HCT116 (cell line): ENCODE data around the gene UBE2O. TPM values are rescaled to one million over a fixed set of nuclear protein-coding genes. Genes with fewer than 3 reads are reported as not detected.

ENCODE experiments used
- ATAC-seq: fragments of 200-7000 bp; cut with Tn5 transposase; 2 replicates; pipeline ENCODE4 v1.9.1; 2020; ENCODE audit warnings: mild to moderate bottlenecking, moderate library complexity
- BruUV-seq: library from RNA; stranded (reverse); fragments of 400-500 nt; replicated peaks from 2 replicates; lab custom pipeline; 2021; lab: Mats Ljungman, UMichigan
- CTCF ChIA-PET: fragments of 300-600 bp; sonication (Branson Sonifier 250); formaldehyde crosslinking; loops from one replicate; lab custom pipeline; 2021; ENCODE audit warnings: antibody characterized with exemption; lab: Charles Lee
- POLR2A ChIA-PET: fragments of 300-600, 350-600 bp; sonication (Branson Sonifier 250); formaldehyde crosslinking; loops from one replicate; lab custom pipeline; 2021; ENCODE audit warnings: antibody characterized with exemption; lab: Charles Lee
- RAD21 ChIA-PET, 2 experiments: fragments of 300-600 bp; sonication (Branson Sonifier 250); formaldehyde crosslinking; loops; one replicate each; lab custom pipeline; 2023; ENCODE audit warnings: low total read pairs in 2 of 2; ENCODE audit not compliant: uncharacterized antibody in 2 of 2, unreplicated experiment in 2 of 2, low non-redundant PET in 1 of 2; lab: Charles Lee
- DNase-seq: peaks from one replicate; pipeline ENCODE4 v3.0.0-alpha.2; 2010; ENCODE audit warnings: low read depth, low spot score
- H2AFZ ChIP-seq: fragments of 200-600 bp; shearing (Covaris generic), sonication (generic); 2 replicates; pipeline ENCODE4 v1.6.1; 2017; ENCODE audit warnings: low read depth, mixed run types, mixed read lengths, antibody characterized with exemption, low read length; ENCODE audit not compliant: poor library complexity, severe bottlenecking
- H3K27ac ChIP-seq: 2 replicates; pipeline ENCODE4 v1.5.1; 2012; ENCODE audit warnings: low read depth, low read length
- H3K27me3 ChIP-seq: fragments of 200-600 bp; sonication (generic); 2 replicates; pipeline ENCODE4 v1.6.1; 2016; ENCODE audit warnings: mixed run types, low read length, mixed read lengths; ENCODE audit not compliant: insufficient read depth
- H3K36me3 ChIP-seq, 2 experiments: fragments of 200-500 bp in 1 of 2; fragments of 200-600 bp in 1 of 2; sonication (Bioruptor generic) in 1 of 2; sonication (generic) in 1 of 2; 2 replicates each; pipeline versions ENCODE4 v1.5.1 to v1.6.1; 2014 to 2016; ENCODE audit warnings: low read length in 2 of 2, inconsistent platforms in 1 of 2, mixed read lengths in 1 of 2, mixed run types in 1 of 2; ENCODE audit not compliant: insufficient read depth in 2 of 2, control insufficient read depth in 1 of 2
- H3K4me1 ChIP-seq, 2 experiments: fragments of 200-600 bp in 1 of 2; sonication (generic) in 1 of 2; 2 replicates each; pipeline versions ENCODE4 v1.5.1 to v1.6.1; 2012 to 2017; ENCODE audit warnings: low read length in 2 of 2, inconsistent platforms in 1 of 2, mild to moderate bottlenecking in 1 of 2, mixed read lengths in 1 of 2, mixed run types in 1 of 2, moderate library complexity in 1 of 2; ENCODE audit not compliant: insufficient read depth in 2 of 2, control insufficient read depth in 1 of 2
- H3K4me2 ChIP-seq: fragments of 200-600 bp; sonication (generic); 2 replicates; pipeline ENCODE4 v1.6.1; 2017; ENCODE audit warnings: mixed run types, low read length, mixed read lengths
- H3K4me3 ChIP-seq, 2 experiments: fragments of 200-600 bp in 1 of 2; sonication (generic) in 1 of 2; replicated peaks in 1 of 2; 2 replicates each; pipeline ENCODE4 v1.5.1; 2011 to 2016; ENCODE audit warnings: low read length in 2 of 2, control low read depth in 1 of 2, low read depth in 1 of 2, mild to moderate bottlenecking in 1 of 2, mixed read lengths in 1 of 2, mixed run types in 1 of 2
- H3K79me2 ChIP-seq: fragments of 200-600 bp; sonication (generic); 2 replicates; pipeline ENCODE4 v1.6.1; 2017; ENCODE audit warnings: mild to moderate bottlenecking, mixed run types, low read length, moderate library complexity, mixed read lengths; ENCODE audit not compliant: insufficient read depth
- H3K9ac ChIP-seq: fragments of 200-600 bp; sonication (generic); 2 replicates; pipeline ENCODE4 v1.6.1; 2016; ENCODE audit warnings: low read length, mixed read lengths
- H3K9me2 ChIP-seq: fragments of 200-600 bp; sonication (generic), shearing (Covaris generic); 2 replicates; pipeline ENCODE4 v1.6.1; 2017; ENCODE audit warnings: mixed run types, mild to moderate bottlenecking, moderate library complexity; ENCODE audit not compliant: insufficient read depth
- H3K9me3 ChIP-seq, 2 experiments: fragments of 200-500 bp in 1 of 2; fragments of 200-600 bp in 1 of 2; sonication (Bioruptor generic) in 1 of 2; sonication (generic) in 1 of 2; 2 replicates each; pipeline ENCODE4 v1.6.1; 2014 to 2017; ENCODE audit warnings: low read length in 2 of 2, mixed read lengths in 2 of 2, inconsistent platforms in 1 of 2, low read depth in 1 of 2, mild to moderate bottlenecking in 1 of 2, mixed run types in 1 of 2, moderate library complexity in 1 of 2; ENCODE audit not compliant: control insufficient read depth in 1 of 2, insufficient read depth in 1 of 2
- H4K20me1 ChIP-seq: fragments of 200-600 bp; sonication (generic), shearing (Covaris generic); 2 replicates; pipeline ENCODE4 v1.6.1; 2017; ENCODE audit warnings: mixed run types, mild to moderate bottlenecking, moderate library complexity; ENCODE audit not compliant: insufficient read depth
- ATF3 ChIP-seq: IDR thresholded peaks from 2 replicates; pipeline ENCODE4 v1.6.1; 2012
- CBX3 ChIP-seq: IDR thresholded peaks from 2 replicates; pipeline ENCODE4 v1.6.1; 2012; ENCODE audit warnings: low read depth
- CEBPB ChIP-seq: IDR thresholded peaks from 2 replicates; pipeline ENCODE4 v1.6.1; 2012; ENCODE audit warnings: low read depth
- EGR1 ChIP-seq: IDR thresholded peaks from 2 replicates; pipeline ENCODE4 v1.6.1; 2012; ENCODE audit warnings: low read depth
- ELF1 ChIP-seq: IDR thresholded peaks from 2 replicates; pipeline ENCODE4 v1.6.1; 2012; ENCODE audit warnings: low read depth, borderline replicate concordance
- EZH2 ChIP-seq: fragments of 200-600 bp; sonication (generic); IDR thresholded peaks from 2 replicates; pipeline ENCODE4 v1.6.1; 2017; ENCODE audit warnings: antibody characterized with exemption, mixed run types
- EZH2phosphoT487 ChIP-seq: fragments of 200-600 bp; IDR thresholded peaks from 2 replicates; pipeline ENCODE4 v1.6.1; 2018; ENCODE audit warnings: antibody characterized with exemption, borderline replicate concordance
- FOSL1 ChIP-seq: IDR thresholded peaks from 2 replicates; pipeline ENCODE4 v1.6.1; 2012; ENCODE audit warnings: low read depth
- JUND ChIP-seq: IDR thresholded peaks from 2 replicates; pipeline ENCODE4 v1.6.1; 2012
- MAX ChIP-seq: IDR thresholded peaks from 2 replicates; pipeline ENCODE4 v1.6.1; 2012
- POLR2A ChIP-seq: IDR thresholded peaks from 2 replicates; pipeline ENCODE4 v1.7.0; 2011; ENCODE audit warnings: borderline replicate concordance; ENCODE audit not compliant: insufficient read depth, insufficient read length; ENCODE audit errors: extremely low read depth
- POLR2AphosphoS5 ChIP-seq: IDR thresholded peaks from 2 replicates; pipeline ENCODE4 v1.6.1; 2011; ENCODE audit warnings: mild to moderate bottlenecking, low read depth, low read length, moderate library complexity
- RAD21 ChIP-seq: IDR thresholded peaks from 2 replicates; pipeline ENCODE4 v1.6.1; 2012; ENCODE audit warnings: low read depth, mild to moderate bottlenecking
- SIN3A ChIP-seq: IDR thresholded peaks from 2 replicates; pipeline ENCODE4 v1.6.1; 2012; ENCODE audit warnings: low read depth
- SP1 ChIP-seq: IDR thresholded peaks from 2 replicates; pipeline ENCODE4 v1.6.1; 2012; ENCODE audit warnings: low read depth
- TCF7L2 ChIP-seq: IDR thresholded peaks from 2 replicates; pipeline ENCODE4 v1.7.0; 2011; ENCODE audit warnings: borderline replicate concordance, inconsistent platforms; ENCODE audit not compliant: insufficient read depth, insufficient read length; ENCODE audit errors: extremely low read depth
- YY1 ChIP-seq: IDR thresholded peaks from 2 replicates; pipeline ENCODE4 v1.6.1; 2011; ENCODE audit warnings: low read length, low read depth, moderate library complexity, mild to moderate bottlenecking; ENCODE audit not compliant: insufficient replicate concordance; ENCODE audit errors: extremely low read depth
- ZFX ChIP-seq: fragments of 450-650 bp; IDR thresholded peaks from 2 replicates; pipeline ENCODE4 v1.6.1; 2017
- intact Hi-C: fragments of 100-400 bp; cut with micrococcal nuclease; formaldehyde crosslinking; loops from 2 replicates; pipeline ENCODE4 v1.10.0; 2022
- total RNA-seq: library from RNA; stranded (reverse); gene quantifications from one replicate; pipeline ENCODE4 v1.2.1, GENCODE V29; 2021; ENCODE audit not compliant: unreplicated experiment

UBE2O gene
- total RNA-seq, 1 experiment from 2014 or later, result 59.1 TPM

- ChIA-PET POLR2A (no interaction called here), RAD21 (interaction anchor here in 1 of 2 experiments (1.2 kb wide), 1 partner anchor 35 kb away, joined by 3 read pairs; no protein-coding TSS in a partner anchor), CTCF (no interaction called here)
- no peak for TF ChIP-seq ELF1
- intact Hi-C loops, result no loop called here
- DNase-seq (no peak), ATAC-seq (no peak)
- Histone ChIP-seq H3K4me3 (no peak overlapping the region), H3K9me3 (no peaks in the 10 kb centered on the region), H2AFZ (no peak overlapping the region), H3K36me3 (peaks cover 12 to 25% of the 10 kb centered on the region in 2 experiments; a peak in 3 of 4 replicates), H3K9me2 (no peaks in the 10 kb centered on the region), H3K9ac (no peak overlapping the region), H3K27ac (no peak overlapping the region; the same call in 1 of the 2 replicates), H3K4me2 (no peak overlapping the region), H4K20me1 (no peaks in the 10 kb centered on the region), H3K4me1 (no peaks in the 10 kb centered on the region), H3K79me2 (no peaks in the 10 kb centered on the region), H3K27me3 (no peaks in the 10 kb centered on the region)
- BruUV-seq, result no TSS peak
These were observed 18.7 kb upstream of the UBE2O start for GRCh38 chr17:76471498-76472257.

GRCh38 chr17:76469991-76470739 is 17.2 kb upstream of the UBE2O start:
- Histone ChIP-seq H3K9me2 (no peaks in the 10 kb centered on the region), H3K9ac (no peak overlapping the region), H4K20me1 (no peaks in the 10 kb centered on the region), H2AFZ (no peak overlapping the region), H3K4me1 (peaks cover 0 to 10% of the 10 kb centered on the region in 2 experiments; a peak in 2 of 4 replicates), H3K36me3 (peaks cover 12 to 25% of the 10 kb centered on the region in 2 experiments; a peak in 3 of 4 replicates), H3K4me3 (no peak overlapping the region), H3K79me2 (no peaks in the 10 kb centered on the region), H3K27ac (no peak overlapping the region), H3K4me2 (no peak overlapping the region), H3K27me3 (no peaks in the 10 kb centered on the region), H3K9me3 (no peaks in the 10 kb centered on the region)
- ChIA-PET RAD21 (no interaction called here), CTCF (interaction anchor here (1.2 kb wide), 1 partner anchor 12 kb away, joined by 4 read pairs; no protein-coding TSS in a partner anchor), POLR2A (no interaction called here)
- intact Hi-C loops, result no loop called here
- no TSS peak for BruUV-seq
- DNase-seq, result no peak
- TF ChIP-seq EGR1, result no peak
- TF ChIP-seq SP1, result no peak
- TF ChIP-seq ELF1, result no peak
- no peak for TF ChIP-seq CEBPB
- no peak for TF ChIP-seq EZH2
- no peak for TF ChIP-seq YY1
- no peak for TF ChIP-seq POLR2AphosphoS5
- no peak for TF ChIP-seq ATF3
- no peak for TF ChIP-seq TCF7L2
- no peak for TF ChIP-seq MAX
- TF ChIP-seq RAD21, result no peak
- no peak for TF ChIP-seq JUND
- TF ChIP-seq ZFX, result no peak
- TF ChIP-seq FOSL1, result no peak
- TF ChIP-seq SIN3A, result no peak
- no peak for TF ChIP-seq CBX3
- TF ChIP-seq EZH2phosphoT487, result no peak
- no peak for TF ChIP-seq POLR2A
- no peak for ATAC-seq
